Caco-2 (cell line): ENCODE results near the gene GSKIP. TPM values are rescaled to one million over a fixed set of nuclear protein-coding genes. Genes with fewer than 3 reads are reported as not detected.

ENCODE experiments used
- BruUV-seq: library from RNA; stranded (reverse); fragments of 400-500 nt; replicated peaks from 2 replicates; lab custom pipeline; 2021; lab: Mats Ljungman, UMichigan
- CTCF ChIA-PET: fragments of 300-600 bp; sonication (Branson Sonifier 250); formaldehyde crosslinking; loops from one replicate; lab custom pipeline; 2022; ENCODE audit warnings: antibody characterized with exemption; lab: Charles Lee
- POLR2A ChIA-PET: fragments of 300-600 bp; sonication (Branson Sonifier 250); formaldehyde crosslinking; loops from one replicate; lab custom pipeline; 2022; ENCODE audit warnings: antibody characterized with exemption; lab: Charles Lee
- DNase-seq, 2 experiments: peaks; one replicate each; pipeline versions ENCODE4 v3.0.0 to v3.0.0-alpha.2; 2020 to 2022
- H3K27me3 ChIP-seq: replicated peaks from 2 replicates; pipeline ENCODE4 v1.6.0; 2011; ENCODE audit warnings: low read length; ENCODE audit not compliant: control insufficient read depth, insufficient read depth
- H3K36me3 ChIP-seq: 2 replicates; pipeline ENCODE4 v1.5.1; 2011; ENCODE audit warnings: low read length; ENCODE audit not compliant: control insufficient read depth, insufficient read depth
- H3K4me1 ChIP-seq: fragments of 250-450 bp; sonication (Bioruptor Pico); 2 replicates; pipeline ENCODE4 v1.5.1; 2020; ENCODE audit warnings: mild to moderate bottlenecking
- H3K4me3 ChIP-seq: 2 replicates; pipeline ENCODE4 v1.5.1; 2011; ENCODE audit warnings: low read depth, mild to moderate bottlenecking, control low read depth, low read length
- H3K9me3 ChIP-seq: fragments of 250-450 bp; sonication (Bioruptor Pico); 2 replicates; pipeline ENCODE4 v1.5.1; 2020; ENCODE audit warnings: mild to moderate bottlenecking, moderate library complexity
- H3K27ac Mint-ChIP-seq: one replicate; pipeline ENCODE4 v1.8.0; 2022; ENCODE audit warnings: mixed read lengths; ENCODE audit not compliant: unreplicated experiment
- H3K27me3 Mint-ChIP-seq: one replicate; pipeline ENCODE4 v1.8.0; 2022; ENCODE audit warnings: mixed read lengths; ENCODE audit not compliant: insufficient read depth, unreplicated experiment
- H3K36me3 Mint-ChIP-seq: one replicate; pipeline ENCODE4 v1.8.0; 2022; ENCODE audit warnings: mild to moderate bottlenecking, mixed read lengths; ENCODE audit not compliant: insufficient read depth, unreplicated experiment
- H3K4me1 Mint-ChIP-seq: one replicate; pipeline ENCODE4 v1.8.0; 2022; ENCODE audit warnings: low read depth, mixed read lengths; ENCODE audit not compliant: unreplicated experiment
- H3K4me3 Mint-ChIP-seq: one replicate; pipeline ENCODE4 v1.8.0; 2022; ENCODE audit warnings: mild to moderate bottlenecking, moderate library complexity, mixed read lengths; ENCODE audit not compliant: unreplicated experiment
- H3K9me3 Mint-ChIP-seq: one replicate; pipeline ENCODE4 v1.8.0; 2022; ENCODE audit warnings: mixed read lengths; ENCODE audit not compliant: unreplicated experiment
- CTCF ChIP-seq, 2 experiments: fragments of 200-600 bp in 1 of 2; IDR thresholded peaks; 1 replicate in 1 of 2; 2 replicates in 1 of 2; pipeline versions ENCODE4 v1.5.1 to v1.8.0; 2011 to 2022; ENCODE audit warnings: antibody characterized with exemption in 1 of 2, control low read depth in 1 of 2, inconsistent platforms in 1 of 2, low read depth in 1 of 2, low read length in 1 of 2, mild to moderate bottlenecking in 1 of 2, moderate library complexity in 1 of 2; ENCODE audit not compliant: insufficient read depth in 1 of 2, severe bottlenecking in 1 of 2, unreplicated experiment in 1 of 2
- intact Hi-C: fragments of 100-400 bp; cut with micrococcal nuclease; formaldehyde crosslinking; loops from one replicate; pipeline ENCODE4 v1.10.0; 2022; ENCODE audit not compliant: unreplicated experiment
- total RNA-seq: library from RNA; stranded (reverse); gene quantifications from 2 replicates; pipeline ENCODE4 v1.2.3, GENCODE V29; 2022

Gene GSKIP
- total RNA-seq, 1 experiment from 2014 or later, result 24.1 TPM

GRCh38 chr14:96320605-96321004 lies 42.7 kb upstream of the GSKIP start:
- Mint-ChIP-seq H3K4me3 (no peak overlapping the region), H3K9me3 (no peaks in the 10 kb centered on the region), H3K4me1 (no peaks in the 10 kb centered on the region), H3K27ac (no peak overlapping the region), H3K27me3 (no peaks in the 10 kb centered on the region), H3K36me3 (peaks cover 12% of the 10 kb centered on the region)
- Histone ChIP-seq H3K4me3 (no peak overlapping the region), H3K4me1 (no peaks in the 10 kb centered on the region), H3K27me3 (no peaks in the 10 kb centered on the region), H3K36me3 (no peaks in the 10 kb centered on the region), H3K9me3 (no peaks in the 10 kb centered on the region)
- TF ChIP-seq CTCF (IDR thresholded peaks at IDR 0.05; ENCODE audit: insufficient read depth in 1 of 2, low read depth in 1 of 2, low read length in 1 of 2, severe bottlenecking in 1 of 2, unreplicated experiment in 1 of 2), result no peak
- intact Hi-C loops, result no loop called here
- POLR2A ChIA-PET, result no interaction called here
- no peak for DNase-seq
- CTCF ChIA-PET, result no interaction called here
- no TSS peak for BruUV-seq

- ChIA-PET POLR2A (no interaction called here), CTCF (no interaction called here)
- no peaks in the 10 kb centered on the region for H3K27me3 Mint-ChIP-seq
- no peaks in the 10 kb centered on the region for H3K4me1 Mint-ChIP-seq
- no TSS peak for BruUV-seq
- H3K27ac Mint-ChIP-seq, result no peak overlapping the region
- no peak for DNase-seq
- no peak overlapping the region for H3K4me3 Mint-ChIP-seq
- no peaks in the 10 kb centered on the region for H3K36me3 ChIP-seq
- H3K9me3 Mint-ChIP-seq, result no peaks in the 10 kb centered on the region
- H3K4me3 ChIP-seq, result no peak overlapping the region
- no peaks in the 10 kb centered on the region for H3K4me1 ChIP-seq
- intact Hi-C loops, result no loop called here
- peaks cover 7% of the 10 kb centered on the region for H3K36me3 Mint-ChIP-seq
- no peaks in the 10 kb centered on the region for H3K9me3 ChIP-seq
- H3K27me3 ChIP-seq, result no peaks in the 10 kb centered on the region
- no peak for TF ChIP-seq CTCF (IDR thresholded peaks at IDR 0.05; ENCODE audit: insufficient read depth in 1 of 2, low read depth in 1 of 2, low read length in 1 of 2, severe bottlenecking in 1 of 2, unreplicated experiment in 1 of 2)
These were observed 39.1 kb upstream of the GSKIP start for GRCh38 chr14:96324219-96324618.

GRCh38 chr14:96338551-96338950 lies 24.8 kb upstream of the GSKIP start:
- Histone ChIP-seq H3K36me3 (no peaks in the 10 kb centered on the region; the same call in none of the 2 replicates), H3K4me1 (no peaks in the 10 kb centered on the region), H3K9me3 (no peaks in the 10 kb centered on the region), H3K4me3 (no peak overlapping the region), H3K27me3 (no peaks in the 10 kb centered on the region)
- Mint-ChIP-seq H3K36me3 (peaks cover 5% of the 10 kb centered on the region), H3K27ac (no peak overlapping the region), H3K4me3 (no peak overlapping the region), H3K9me3 (no peaks in the 10 kb centered on the region), H3K27me3 (no peaks in the 10 kb centered on the region), H3K4me1 (no peaks in the 10 kb centered on the region)
- no peak for TF ChIP-seq CTCF (IDR thresholded peaks at IDR 0.05; ENCODE audit: insufficient read depth in 1 of 2, low read depth in 1 of 2, low read length in 1 of 2, severe bottlenecking in 1 of 2, unreplicated experiment in 1 of 2)
- DNase-seq, result no peak
- BruUV-seq, result no TSS peak
- intact Hi-C loops, result no loop called here
- ChIA-PET CTCF (no interaction called here), POLR2A (no interaction called here)
